Omental fat pad (tissue), 4 donors: Measurements from ENCODE around the gene OPCML. TPM values are rescaled to one million over a fixed set of nuclear protein-coding genes. Genes with fewer than 3 reads are reported as not detected.

Experiments used
- ATAC-seq: fragments of 150-250 bp; one replicate; pipeline ENCODE4 v1.9.1; 2016; ENCODE audit warnings: mild to moderate bottlenecking, moderate library complexity; ENCODE audit not compliant: low FRiP score
- DNase-seq: peaks from one replicate; pipeline ENCODE4 v3.0.0-alpha.2; 2019; ENCODE audit warnings: low spot score
- total RNA-seq, 4 donors: library from RNA; depleted of rRNA; stranded (reverse); fragments of >200 nt; gene quantifications; one replicate each; pipeline ENCODE4 v1.1.0, GENCODE V29; 2016
- TF ChIP-seq, protein P1 (sequence below), 3 donors: fragments of 450-650 bp; IDR thresholded peaks; one replicate each; pipeline ENCODE4 v1.5.1; 2016 to 2017; ENCODE audit warnings: antibody characterized with exemption in 3 of 3, mild to moderate bottlenecking in 3 of 3, moderate library complexity in 2 of 3

OPCML gene
- total RNA-seq, 4 donors from 2014 or later, result 0.32 TPM; not detected in 3

DNA sequence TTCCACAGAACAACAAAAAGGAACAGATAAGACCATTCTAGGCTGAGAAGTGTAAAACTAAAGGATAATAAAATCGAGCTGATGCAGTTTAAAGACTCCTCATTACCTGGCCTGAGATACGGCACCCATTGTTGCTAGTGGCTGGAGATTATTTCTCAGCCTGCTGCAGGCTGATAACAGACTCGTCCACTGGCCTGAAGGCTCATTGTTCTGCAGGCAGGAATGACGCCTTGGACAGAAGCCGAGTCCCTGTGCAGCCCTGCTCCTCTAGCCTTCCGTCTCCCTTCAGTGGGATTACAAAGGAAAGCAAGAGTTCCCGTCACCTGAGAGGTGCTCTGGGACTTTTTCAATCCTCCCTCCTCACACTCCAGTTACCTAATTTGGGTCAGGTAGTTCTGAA lies 1065.3 kb downstream of the OPCML start:
- TF ChIP-seq, protein P1, sequence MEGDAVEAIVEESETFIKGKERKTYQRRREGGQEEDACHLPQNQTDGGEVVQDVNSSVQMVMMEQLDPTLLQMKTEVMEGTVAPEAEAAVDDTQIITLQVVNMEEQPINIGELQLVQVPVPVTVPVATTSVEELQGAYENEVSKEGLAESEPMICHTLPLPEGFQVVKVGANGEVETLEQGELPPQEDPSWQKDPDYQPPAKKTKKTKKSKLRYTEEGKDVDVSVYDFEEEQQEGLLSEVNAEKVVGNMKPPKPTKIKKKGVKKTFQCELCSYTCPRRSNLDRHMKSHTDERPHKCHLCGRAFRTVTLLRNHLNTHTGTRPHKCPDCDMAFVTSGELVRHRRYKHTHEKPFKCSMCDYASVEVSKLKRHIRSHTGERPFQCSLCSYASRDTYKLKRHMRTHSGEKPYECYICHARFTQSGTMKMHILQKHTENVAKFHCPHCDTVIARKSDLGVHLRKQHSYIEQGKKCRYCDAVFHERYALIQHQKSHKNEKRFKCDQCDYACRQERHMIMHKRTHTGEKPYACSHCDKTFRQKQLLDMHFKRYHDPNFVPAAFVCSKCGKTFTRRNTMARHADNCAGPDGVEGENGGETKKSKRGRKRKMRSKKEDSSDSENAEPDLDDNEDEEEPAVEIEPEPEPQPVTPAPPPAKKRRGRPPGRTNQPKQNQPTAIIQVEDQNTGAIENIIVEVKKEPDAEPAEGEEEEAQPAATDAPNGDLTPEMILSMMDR (IDR thresholded peaks at IDR 0.05), result no peak
- DNase-seq (no peak), ATAC-seq (no peak)

GRCh38 chr11:132464939-132465338 lies 1067.4 kb downstream of the OPCML start:
- no peak for ATAC-seq
- TF ChIP-seq, protein P1 (IDR thresholded peaks at IDR 0.05), result no peak
- DNase-seq, result no peak

DNA sequence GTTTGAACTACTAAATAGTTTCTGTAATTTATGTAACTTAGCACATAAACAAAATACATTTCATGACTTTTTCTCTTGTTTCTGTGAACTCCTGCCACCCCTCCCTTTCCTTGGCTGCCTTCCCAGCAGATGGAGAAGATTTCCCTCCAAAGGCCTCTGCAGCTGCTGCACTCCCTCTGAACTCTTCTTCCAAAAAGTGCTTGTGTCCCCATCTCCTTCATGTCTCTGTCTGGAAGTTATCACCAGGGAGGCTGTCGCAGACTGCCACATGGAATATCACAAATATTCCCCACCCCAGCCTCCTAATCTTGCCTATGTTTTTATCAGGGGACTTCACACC lies 1068.3 kb downstream of the OPCML start:
- TF ChIP-seq, protein P1 (IDR thresholded peaks at IDR 0.05), result no peak
- ATAC-seq (no peak), DNase-seq (no peak)

- ATAC-seq (no peak), DNase-seq (no peak)
- TF ChIP-seq, protein P1 (IDR thresholded peaks at IDR 0.05), result no peak
Observed at GRCh38 chr11:132463295-132464002, 1068.9 kb downstream of the OPCML start.

DNA sequence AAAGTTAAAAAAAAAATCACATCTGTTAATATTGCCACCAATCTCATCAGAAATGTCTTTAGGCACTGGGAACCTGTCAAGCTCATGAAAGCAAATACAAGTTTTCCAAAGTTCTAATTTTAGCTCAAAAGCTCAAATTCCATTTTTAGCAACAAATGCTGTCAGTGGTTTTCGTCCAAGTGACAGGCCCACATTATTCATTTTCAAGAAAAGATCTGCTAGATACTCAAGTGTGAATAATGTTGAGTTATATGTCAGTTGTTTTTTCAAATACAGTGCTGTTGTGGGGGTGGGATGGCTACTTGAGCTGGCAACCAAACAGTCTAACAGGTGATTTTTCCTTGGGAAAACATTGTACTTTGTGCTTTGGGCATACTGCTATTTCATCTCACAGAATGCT lies 1072.6 kb downstream of the OPCML start:
- DNase-seq (no peak), ATAC-seq (no peak)

DNA sequence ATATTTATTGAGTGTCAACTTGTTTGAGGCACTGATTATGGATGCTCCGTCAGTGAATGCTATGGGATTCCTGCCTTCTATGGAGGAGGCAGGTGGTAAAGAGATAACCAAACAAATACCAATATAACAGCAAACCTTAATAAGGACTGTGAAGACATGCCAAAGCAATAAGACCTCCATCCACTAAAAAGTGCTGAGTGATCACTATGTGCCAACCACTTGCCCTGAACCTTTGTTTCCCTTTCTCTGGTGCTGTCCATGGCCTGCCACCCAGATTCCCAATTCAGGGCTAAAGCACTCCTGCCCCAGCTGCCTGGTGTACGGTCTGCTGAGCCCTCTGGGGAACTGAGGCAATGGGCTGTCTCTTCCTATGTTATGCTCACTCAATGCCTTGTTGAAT lies 1074.9 kb downstream of the OPCML start:
- DNase-seq (no peak), ATAC-seq (no peak)
- TF ChIP-seq, protein P1 (IDR thresholded peaks at IDR 0.05), result no peak

More for the DNA sequence above, 1072.6 kb downstream of the OPCML start:
- TF ChIP-seq, protein P1 (IDR thresholded peaks at IDR 0.05), result no peak

DNA sequence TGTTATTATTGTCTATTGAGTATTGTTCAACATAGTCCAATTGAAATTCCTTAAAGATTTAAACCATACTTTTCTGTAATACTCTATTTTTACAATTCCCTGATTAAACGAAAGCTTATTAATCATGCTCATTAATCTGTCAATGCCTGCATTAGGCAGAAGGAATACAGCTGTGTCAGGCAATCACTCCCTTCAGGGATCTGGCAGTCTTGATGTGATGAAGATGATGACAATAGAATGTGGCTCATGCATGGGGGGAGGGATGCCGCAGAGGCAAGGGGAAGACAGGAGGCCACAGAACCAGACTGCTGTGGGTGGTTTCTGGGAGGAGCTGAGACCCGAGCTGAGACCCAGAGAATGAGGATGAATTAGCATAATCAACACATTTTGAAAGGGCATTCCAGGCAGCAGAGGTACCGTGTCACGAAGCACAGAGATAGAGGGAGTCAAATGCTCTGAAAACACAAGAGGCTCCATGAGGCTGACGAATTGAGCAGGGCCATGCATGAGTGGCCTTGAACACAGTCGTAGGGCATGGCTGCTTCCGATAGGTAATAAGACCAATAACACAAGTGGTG lies 1075.5 kb downstream of the OPCML start:
- ATAC-seq, result no peak
- TF ChIP-seq, protein P1 (IDR thresholded peaks at IDR 0.05), result no peak
- DNase-seq, result no peak
